Mesenteric fat pad (tissue), 1 donor: ENCODE results near the gene UGT1A8. TPM values are rescaled to one million over a fixed set of nuclear protein-coding genes. Genes with fewer than 3 reads are reported as not detected.
A peak's percentile ranks its signal among the peaks of the same experiment; 100 is the strongest.

Experiments
- DNase-seq: peaks from one replicate; pipeline ENCODE4 v3.0.0-alpha.2; 2020; ENCODE audit warnings: low spot score
- total RNA-seq: library from RNA; stranded (reverse); fragmentation: NEBNext Ultra II Directional; extraction: Animal tissue kit (Norgen Biotek cat#: 25700); gene quantifications from one replicate; pipeline ENCODE4 v1.2.1, GENCODE V29; 2021
- donor health status: DM: yes; HTN: yes; CAD: no.

Gene UGT1A8
- total RNA-seq, 1 donor from 2014 or later, result not detected

- no peak for DNase-seq
These were observed 146.8 kb downstream of the UGT1A8 start for GRCh38 chr2:233764264-233764663.

GRCh38 chr2:233764761-233765160 lies 147.3 kb downstream of the UGT1A8 start:
- no peak for DNase-seq

GRCh38 chr2:233766416-233766815 lies 149.0 kb downstream of the UGT1A8 start:
- DNase-seq, result no peak

- DNase-seq, result no peak
These were observed 150.6 kb downstream of the UGT1A8 start for GRCh38 chr2:233768076-233768475.

DNA sequence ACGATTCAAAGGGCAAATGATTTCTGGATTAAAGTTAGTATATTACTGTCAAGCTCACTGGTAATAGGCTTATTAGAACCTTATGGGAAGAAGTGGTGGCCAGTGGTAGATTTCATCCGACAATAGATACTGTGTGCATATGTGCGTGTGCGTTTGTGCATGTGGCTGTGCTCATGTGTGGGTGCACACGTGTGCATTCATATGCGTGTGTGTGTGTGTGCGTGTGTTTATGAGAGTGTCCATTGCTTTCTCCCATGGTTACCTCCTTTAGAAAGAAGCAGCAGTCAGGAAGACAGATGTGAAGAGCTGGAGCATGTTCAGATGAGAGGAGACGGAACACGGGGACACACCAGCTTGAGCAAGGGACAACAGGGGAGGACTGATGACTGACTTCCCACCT lies 151.8 kb downstream of the UGT1A8 start:
- no peak for DNase-seq

GRCh38 chr2:233772153-233772552 lies 154.7 kb downstream of the UGT1A8 start:
- DNase-seq, result no peak

DNA sequence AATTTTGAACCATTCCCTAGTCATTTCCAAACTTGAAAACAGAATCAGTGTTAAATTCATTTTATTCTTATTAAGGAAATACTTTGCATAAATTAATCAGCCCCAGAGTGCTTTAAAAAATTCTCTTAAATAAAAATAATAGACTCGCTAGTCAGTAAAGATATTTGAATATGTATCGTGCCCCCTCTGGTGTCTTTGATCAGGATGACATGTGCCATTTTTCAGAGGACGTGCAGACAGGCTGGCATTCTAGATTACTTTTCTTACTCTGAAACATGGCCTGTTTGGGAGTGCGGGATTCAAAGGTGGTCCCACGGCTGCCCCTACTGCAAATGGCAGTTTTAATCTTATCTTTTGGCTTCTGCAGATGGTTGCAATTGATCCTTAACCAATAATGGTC lies 155.2 kb downstream of the UGT1A8 start:
- no peak for DNase-seq

- no peak for DNase-seq
These were observed 156.4 kb downstream of the UGT1A8 start for GRCh38 chr2:233773854-233774253.

DNA sequence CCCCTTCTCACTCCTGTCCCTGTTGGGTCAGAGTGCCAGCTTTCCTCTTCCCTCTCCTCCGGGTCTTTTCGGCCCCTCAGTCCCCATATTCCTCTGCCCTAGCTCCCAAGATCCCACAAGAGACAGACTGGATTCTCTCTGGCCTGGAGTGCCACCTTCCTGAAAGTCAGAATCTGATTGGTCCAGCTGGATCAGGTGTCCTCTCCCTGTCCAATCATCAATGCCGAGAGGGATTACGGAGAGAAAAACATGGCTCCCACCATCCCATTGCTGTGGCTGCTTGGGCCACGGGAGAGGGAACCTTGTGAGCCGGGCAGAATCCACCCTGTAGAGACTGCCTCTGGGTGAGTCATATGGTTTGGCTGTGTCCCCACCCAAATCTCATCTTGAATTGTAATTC lies 158.0 kb downstream of the UGT1A8 start:
- DNase-seq, result no peak

GRCh38 chr2:233778030-233778429 lies 160.6 kb downstream of the UGT1A8 start, which contains the start of gene MROH2A:
Gene MROH2A, plus strand, starts transcription at chr2:233778330. Its CDS starts 1,029 bp downstream, at chr2:233779359.
- DNase-seq, result no peak

- DNase-seq, result no peak
These were observed 162.3 kb downstream of the UGT1A8 start for GRCh38 chr2:233779722-233780121.

DNA sequence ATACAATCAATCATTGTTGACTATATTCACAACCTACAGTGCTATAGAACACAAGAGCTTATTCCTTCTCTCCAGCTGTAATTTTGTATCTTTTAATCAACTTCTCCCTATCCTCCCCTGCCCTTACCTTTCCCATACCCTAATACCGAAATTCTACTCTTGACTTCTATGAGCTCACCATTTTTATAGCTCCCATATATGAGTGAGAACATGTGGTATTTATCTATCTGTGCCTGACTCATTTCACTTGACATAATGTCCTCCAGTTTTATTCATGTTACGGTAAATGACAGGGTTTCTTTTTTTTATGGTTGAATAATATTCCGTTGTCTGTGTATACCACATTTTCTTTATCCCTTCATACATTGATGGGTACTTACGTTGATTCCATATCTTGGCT lies 163.3 kb downstream of the UGT1A8 start:
- DNase-seq, result no peak

DNA sequence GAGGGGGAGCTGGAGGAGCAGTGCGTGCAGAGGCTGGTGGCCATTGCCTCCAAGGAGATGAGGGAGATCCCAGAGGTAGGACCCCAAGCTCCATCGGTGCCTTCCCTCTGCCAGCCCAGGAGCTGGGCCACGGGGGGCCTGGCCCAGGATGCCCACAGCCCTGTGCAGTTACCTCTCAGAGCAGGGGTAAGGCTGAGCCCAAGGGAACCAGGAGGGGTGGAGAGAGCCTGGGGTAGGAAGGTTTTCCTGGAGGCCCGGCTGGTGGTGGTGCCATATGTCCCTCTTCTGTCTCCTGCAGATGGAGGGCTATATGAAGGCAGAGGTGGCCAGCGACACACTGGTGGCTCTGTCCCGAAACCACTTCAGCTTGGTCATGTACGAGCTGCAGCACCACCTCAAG lies 172.1 kb downstream of the UGT1A8 start:
- DNase-seq, result peak; percentile 82

- peak; percentile 62 for DNase-seq
These were observed 173.9 kb downstream of the UGT1A8 start for GRCh38 chr2:233791151-233791882.

DNA sequence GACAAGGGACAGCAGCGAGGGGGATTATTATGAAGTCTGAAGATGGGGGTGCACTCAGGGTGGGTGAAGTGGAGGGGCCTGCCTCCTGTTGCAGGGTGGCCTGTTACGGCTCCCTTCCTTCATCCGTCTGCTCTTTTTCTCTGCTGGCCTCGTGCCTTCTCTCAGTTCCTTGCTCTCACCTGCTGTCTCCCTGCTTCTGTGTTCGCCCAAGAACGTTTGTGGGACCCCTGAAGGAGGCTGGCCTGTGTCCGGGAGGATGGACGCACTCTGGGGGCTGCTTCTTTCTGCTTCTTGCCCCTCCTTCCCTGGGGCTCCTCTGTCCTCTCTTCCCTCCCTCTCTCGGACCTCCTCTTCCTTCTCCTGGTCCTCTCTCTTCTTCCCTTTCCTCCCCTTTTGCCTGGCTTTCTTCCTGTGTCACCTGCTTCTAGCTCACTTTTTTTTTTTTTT lies 174.5 kb downstream of the UGT1A8 start:
- peak; percentile 51 for DNase-seq

- peak; percentile 39 for DNase-seq
These were observed 175.3 kb downstream of the UGT1A8 start for GRCh38 chr2:233792720-233793119.

DNA sequence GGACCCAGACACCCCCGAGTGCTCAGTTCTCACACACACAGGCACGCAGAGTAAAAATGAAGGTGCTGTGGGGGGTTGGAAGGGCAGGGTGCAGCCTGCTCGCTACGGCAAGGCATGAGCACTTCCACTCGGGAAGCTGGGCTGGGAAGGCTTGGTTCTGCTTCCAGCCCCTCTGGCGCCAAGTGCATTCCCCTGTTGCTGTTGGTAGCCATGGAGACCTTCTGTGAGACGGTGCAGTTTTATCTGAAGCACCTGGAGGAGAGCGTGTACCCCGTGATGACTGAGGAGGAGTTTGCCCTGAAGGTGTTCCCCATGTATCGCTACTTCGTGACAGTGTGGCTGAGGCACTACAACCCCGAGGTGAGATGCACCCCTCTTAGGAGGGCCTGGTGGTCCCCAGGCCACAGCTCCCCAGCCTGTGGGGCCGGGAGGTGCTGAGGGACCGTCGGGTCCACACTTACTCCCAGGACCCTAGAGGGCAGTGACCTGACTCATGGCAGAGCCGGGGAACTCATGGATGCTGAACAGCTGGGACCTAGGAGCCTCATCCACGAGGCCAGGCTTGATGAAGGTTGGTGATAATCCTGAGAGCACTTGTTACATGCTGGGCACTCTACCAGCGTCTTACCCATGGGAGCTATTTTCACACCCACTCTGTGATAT lies 176.2 kb downstream of the UGT1A8 start:
- peak; percentile 45 for DNase-seq

DNA sequence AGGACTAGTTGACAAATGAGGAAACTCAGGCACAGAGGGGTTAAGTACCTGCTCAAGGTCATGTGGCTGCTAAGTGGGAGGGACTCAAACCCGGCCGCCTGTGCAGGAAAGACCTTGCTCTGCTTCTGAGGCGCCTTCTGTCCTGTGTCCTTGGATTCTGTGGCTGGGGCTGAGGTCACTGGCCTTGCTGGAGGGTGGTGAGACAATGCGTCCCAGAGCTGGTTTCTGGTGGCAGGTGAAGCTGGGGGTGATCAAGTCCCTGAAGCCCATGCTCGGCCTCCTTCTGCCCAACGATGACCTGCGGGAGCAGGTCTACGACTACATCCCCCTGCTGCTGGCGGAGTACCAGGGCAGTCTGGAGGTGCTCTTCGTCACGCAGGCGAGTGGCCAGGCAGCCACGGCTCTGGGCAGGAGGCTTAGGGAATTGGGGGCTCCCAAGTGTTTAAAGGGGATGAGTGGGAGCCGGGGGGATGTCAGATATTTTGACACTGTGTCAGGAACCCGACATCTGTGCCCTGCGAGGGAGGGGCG lies 176.8 kb downstream of the UGT1A8 start:
- peak; percentile 82 for DNase-seq

DNA sequence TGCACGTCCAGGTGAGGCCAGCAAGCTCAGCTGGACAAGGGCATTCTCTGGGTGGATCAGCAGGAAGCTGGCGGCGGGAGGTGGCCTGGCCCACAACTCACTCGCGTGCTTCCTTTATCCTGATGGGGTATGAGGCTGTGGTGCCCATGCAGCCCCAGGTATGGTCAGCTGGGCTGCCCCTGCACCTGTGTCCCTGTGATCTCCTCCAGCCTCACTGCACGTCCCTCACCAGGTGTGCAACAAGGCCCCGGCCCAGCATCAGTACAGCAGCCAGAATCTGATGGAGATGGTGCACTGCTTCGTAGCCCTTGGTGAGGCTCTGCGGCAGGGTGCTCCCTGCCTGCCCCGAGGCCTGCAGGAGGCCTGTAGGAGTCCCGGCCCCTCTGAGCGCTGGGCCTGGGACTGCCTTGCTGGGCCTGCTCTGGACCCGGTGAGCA lies 178.3 kb downstream of the UGT1A8 start:
- DNase-seq, result peak; percentile 84

- DNase-seq, result peak; percentile 22
These were observed 178.8 kb downstream of the UGT1A8 start for GRCh38 chr2:233796254-233796653.

DNA sequence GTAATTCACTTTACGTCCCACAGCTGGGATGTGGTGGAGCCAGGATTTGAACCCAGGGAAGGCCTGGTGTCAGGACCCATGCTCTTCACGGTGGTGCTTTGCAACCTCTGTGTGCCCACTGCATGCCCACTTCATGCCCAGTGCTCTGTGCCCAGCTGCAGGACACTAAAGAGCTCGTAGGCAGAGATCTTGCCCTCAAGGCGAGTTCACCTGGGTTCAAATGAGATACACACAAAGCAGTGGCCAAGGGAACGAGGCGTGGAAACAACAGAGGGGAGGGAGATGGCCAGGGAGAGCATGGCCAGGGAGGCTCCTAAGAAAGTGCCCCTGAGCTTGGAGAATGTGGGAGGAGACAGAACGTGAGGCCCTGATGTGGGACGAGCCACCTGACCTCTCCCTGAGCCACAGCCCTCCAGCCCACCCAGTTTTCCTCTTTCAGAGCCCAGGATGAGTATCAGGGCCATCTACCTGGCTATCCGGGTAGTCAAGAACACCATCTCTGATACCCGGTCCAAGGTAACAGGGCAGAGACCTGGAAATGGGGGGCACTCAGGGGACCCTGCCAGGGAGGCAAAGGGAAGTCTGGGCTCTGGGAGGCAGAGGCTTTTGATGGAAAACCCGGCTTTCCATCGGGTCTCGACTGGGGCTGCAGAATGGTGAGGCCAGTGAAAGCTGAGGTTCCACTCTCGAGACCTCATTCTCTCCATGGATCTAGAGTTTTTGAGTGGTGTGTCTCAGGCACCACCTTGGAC lies 181.1 kb downstream of the UGT1A8 start:
- DNase-seq, result peak; percentile 79
